Midbrain (tissue), 1 donor: ENCODE measurements around the gene CHN1.

Experiments
- DNase-seq: peaks from one replicate; lab custom pipeline; 2025; lab: John Stamatoyannopoulos, UW

CHN1 gene, protein sequence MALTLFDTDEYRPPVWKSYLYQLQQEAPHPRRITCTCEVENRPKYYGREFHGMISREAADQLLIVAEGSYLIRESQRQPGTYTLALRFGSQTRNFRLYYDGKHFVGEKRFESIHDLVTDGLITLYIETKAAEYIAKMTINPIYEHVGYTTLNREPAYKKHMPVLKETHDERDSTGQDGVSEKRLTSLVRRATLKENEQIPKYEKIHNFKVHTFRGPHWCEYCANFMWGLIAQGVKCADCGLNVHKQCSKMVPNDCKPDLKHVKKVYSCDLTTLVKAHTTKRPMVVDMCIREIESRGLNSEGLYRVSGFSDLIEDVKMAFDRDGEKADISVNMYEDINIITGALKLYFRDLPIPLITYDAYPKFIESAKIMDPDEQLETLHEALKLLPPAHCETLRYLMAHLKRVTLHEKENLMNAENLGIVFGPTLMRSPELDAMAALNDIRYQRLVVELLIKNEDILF

DNA sequence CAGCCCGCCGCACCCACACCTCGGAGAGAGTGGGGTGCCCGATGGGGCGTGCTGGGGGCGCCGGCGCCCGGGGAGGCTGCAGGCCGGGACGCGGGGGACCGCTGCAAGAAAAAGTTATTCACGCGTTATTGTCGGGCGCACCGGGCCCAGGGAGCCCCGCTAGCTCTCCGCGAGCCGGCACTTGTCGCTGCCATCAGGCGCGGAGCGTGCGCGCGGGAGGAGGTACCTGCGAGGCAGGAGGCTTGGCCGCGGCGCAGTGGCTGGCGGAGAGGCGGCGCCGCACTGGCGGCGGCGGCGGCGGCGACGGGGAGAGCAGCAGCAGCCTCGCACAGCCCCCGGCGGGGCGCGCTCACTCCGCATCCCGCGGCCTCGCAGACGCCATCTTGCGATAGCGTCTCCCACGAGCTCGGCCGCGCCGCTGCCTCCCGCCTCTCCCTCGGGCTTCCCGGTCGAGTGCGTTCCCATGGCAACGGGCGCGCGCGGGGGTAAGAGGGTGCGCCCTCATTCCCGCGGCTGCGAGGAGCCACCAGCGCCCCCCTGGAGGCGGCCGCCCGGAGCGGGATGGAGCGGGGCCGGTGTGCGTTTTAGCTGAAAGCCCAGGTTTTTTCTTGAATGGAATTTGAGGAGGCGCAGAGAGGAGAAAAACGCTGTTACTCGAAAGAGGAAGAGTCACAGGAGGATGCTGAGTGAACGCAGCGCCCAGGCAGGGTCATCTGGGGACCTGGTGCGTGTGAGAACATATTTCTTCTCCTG, at the start of gene CHN1:
CHN1 (minus strand) TSS at position 402 of the 753 bp plus-strand sequence. CDS start 469 bp downstream, outside the sequence.
- DNase-seq: peak; percentile 89

DNA sequence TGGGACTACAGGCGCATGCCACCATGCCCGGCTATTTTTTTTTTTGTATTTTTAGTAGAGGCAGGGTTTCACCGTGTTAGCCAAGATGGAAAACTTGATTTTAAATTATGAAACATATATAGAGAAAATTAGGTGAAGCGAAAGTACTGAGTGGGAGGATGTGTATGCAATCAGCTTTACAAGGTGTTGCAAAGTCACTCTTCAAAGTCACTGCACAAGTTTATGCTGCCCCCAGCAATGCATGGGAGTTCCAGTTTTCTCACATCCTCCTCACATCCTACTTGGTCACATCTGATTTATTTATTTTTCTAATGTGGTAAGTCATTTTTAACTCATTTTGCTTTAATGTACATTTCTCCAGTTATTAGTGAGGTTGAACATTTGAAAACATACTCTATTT, 49.2 kb upstream of the CHN1 start:
- DNase-seq: no peak

DNA sequence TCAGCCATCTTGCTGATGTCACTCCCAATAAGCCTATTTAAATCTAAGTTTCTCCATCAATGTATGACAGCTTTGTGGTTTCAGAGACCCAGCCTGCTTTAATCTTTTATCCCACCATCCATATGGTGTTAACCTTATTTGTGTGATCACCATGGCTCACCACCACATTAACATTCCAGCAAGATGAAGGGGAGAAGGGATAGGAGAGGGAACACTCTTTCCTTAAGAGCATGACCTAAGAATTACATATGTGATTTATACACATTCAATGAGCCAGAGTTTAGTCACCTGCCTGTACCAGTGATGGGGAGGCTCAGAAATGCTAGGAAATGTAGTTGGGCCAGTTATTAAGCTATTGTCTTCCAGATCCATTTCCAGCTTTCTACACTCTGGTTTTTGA, 44.5 kb upstream of the CHN1 start:
- no peak for DNase-seq

DNA sequence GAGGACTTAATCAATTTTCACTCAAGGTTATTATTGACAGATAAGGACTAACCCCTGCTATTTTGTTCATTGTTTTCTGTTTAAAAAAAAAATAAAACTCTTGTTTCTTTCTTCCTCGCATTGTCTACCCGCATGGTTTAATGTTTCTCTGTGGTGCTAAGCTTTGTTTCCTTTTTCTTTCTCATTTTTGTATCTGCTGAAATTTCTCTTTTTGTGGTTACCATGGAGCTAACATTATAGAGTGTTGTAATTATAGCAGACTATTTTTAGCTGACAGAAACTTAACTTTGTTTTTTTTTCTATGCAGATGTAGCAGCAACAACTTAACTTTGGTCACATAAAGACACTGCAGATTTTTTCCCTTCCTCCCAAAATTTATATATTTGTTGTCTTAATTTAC, 43.1 kb upstream of the CHN1 start:
- DNase-seq: no peak

DNA sequence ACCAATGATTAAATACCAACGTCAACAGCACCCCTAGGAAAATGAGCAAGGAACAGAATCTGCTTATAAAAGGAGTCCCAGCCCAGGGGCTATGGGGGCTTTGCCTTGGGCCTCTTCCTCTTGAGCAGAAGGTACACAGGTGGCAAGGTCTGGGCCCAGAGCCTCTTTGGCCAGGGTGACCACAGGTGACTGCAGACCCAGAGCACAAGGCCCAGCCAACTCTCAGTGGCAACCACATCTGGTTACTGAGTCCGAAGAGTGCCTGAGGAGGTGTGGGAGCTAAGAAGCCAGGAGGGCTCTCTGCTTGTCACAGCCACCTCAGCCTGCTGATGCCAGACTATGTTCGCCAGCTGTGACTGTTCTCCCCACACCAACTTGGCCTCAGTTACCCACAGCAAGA, 34.3 kb upstream of the CHN1 start:
- no peak for DNase-seq

DNA sequence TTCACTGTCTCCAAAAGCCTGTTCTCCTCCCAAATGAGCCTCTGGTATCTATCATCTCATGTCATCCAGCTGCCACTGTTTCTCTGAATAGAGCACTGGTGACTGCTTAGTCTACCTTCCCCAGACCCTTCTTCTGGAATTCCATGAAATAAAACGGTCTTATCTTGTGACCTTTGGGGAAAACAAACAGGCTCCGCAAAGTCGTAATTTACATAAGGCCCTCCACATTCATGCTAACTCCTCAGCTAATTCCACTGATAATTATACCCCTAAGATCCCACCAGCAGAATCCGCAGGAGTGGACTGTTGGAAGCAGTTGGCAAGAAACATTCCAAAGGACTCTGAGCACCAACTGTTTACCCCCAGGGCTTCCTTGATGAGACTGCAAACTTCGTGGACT, 33.9 kb upstream of the CHN1 start:
- DNase-seq: no peak

DNA sequence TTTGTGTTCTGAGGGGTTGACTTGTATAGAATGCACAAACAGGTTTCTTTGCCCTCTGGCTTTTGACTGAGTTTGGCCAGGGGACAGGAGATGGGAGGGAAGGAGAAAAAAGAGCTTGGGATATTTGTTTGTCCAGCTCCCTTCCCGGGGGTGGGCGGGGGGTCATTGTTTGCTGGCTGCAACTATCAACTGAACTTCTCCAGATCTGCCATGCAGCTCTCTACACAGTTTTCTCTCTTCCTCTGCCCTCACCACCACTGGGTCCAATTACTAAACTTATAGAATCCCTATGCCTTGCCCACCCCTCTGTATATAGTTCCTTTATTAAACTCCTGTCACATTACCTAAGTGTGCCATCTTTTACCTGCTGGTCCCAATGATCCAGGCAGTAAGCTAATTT, 32.8 kb upstream of the CHN1 start:
- DNase-seq: no peak

DNA sequence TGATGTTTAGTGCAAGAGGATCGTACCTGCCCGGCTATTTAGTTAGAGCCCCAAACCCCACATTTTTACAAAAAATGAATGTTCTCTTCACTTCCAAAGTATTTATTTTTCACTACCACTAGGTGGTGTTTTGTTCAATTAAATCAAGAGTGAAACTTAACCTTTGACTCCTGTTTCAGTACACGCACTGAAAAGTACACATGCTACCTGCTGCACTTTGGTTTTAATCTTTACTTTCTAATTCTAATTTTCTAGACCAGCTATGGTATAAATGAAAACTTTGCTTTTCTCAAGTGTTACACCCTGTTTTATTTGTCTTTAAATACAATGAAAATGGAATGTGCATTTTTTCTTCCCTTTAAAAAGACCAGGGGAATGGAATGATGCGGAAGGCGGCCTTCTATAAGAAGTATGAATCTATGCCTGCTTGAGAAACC, 31.4 kb upstream of the CHN1 start:
- peak; percentile 11 for DNase-seq

DNA sequence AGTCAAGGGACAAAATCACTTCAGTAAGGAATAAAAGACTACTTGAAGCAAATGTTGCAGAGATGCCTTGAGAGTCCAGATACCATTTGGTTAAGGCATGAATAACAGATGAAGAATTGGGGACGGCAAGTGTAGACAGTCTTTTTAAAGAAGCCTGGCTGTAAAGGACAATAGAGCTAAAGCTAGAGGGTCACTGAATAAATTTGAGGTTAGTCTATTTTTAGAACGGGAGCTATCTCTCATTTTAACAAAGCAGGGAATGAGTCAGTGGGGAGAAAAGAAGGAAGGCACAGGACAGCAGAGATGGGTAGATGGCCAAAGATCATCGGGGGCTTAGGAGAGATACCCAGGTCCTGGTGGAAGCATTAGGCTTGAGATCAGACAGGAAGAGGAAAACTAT, 30.6 kb upstream of the CHN1 start:
- DNase-seq: no peak

DNA sequence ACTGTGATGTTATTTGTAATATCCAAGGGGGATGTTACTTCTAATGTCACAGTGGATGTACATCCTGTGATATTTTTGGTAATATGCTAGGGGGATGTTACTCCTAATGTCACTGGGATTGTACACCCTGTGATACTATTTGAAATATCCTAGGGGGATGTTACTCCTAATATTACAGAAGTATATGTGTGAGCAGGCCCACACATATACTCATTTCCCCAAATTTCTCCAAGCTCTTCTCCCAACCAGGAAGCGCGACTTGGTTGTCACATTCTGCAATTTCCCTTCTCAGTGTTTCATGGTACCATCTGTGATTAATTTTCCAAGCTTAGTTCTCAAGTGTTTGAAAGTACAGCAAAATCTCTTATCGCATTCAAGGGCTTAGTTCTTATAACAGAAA, 29.5 kb upstream of the CHN1 start:
- no peak for DNase-seq

DNA sequence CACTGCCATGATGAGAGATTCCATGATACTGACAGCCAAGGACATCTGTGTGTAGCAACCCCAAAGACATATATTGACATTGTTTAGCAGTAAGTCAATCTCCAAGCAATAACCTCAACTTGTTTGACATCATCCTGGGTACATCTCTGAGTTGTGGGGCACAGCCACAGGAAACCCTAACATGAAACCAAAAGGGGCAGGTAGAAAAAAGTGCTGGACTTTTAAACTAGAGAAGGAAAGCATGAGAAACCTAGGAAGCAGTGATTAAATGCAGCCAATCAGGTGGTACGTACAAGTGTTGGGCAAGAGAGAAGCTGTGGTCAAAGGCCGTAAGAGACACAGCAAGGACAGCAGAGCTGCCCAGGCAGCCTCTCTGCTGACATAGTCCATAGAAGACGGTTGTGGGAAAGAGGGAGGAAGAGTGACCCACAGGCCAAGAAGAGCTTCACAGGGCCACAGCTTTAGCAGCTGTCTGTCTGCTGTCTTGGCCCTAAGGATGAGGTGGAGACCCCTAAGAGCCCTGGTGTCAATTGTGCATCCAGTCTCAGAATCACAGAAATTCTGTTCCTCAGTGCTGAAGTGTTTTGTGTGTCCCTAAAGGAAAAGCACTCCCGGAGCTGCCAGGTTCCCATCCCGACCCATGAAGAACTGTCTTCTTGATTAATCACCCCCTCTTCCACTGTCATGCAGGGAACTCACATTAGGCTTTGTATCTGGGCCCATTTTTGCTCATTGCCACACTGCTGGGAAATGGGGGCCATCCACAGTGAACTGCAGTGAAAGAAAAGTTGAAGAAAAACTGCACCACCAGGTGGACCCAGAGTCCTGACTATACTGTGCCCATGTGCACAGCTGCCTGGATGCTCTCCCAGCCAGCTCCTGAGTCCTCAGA, 25.4 kb upstream of the CHN1 start:
- DNase-seq: no peak

DNA sequence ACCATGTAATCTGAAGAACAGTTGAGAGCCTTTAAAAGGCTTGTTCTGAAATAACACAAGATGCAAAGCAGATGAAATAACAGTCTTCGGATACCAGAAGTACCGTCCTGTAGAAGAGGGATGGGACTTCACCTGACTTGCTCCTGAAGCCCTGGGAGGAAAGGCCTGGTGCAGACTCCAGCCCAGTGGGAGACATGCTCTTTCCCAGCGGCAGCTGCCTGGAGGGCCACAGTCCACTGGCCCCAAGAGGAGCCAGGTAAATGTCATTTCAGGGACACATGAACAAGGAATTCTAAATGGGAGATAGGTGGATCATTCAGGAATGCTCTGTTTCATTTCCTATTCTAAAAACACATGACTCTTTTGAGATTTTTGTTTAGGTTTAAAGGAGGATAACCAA, 22.6 kb upstream of the CHN1 start:
- DNase-seq: no peak

DNA sequence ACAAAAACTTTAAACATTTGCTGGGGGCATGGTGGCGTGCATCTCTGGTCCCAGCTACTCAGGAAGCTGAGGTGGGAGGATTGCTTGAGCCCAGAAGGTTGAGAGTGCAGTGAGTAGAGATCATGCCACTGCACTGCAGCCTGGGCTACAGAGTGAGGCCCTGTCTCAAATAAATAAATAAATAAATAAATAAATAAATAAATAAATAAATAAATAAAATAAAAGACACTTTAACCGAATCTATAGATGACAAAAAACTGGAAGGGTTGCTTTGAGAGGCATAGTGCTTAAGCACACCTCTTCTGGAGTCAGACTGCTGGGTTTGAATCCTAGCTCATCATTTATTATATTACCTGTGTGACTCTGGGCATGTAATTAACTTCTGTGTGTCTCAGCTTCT, 21.2 kb upstream of the CHN1 start:
- no peak for DNase-seq

DNA sequence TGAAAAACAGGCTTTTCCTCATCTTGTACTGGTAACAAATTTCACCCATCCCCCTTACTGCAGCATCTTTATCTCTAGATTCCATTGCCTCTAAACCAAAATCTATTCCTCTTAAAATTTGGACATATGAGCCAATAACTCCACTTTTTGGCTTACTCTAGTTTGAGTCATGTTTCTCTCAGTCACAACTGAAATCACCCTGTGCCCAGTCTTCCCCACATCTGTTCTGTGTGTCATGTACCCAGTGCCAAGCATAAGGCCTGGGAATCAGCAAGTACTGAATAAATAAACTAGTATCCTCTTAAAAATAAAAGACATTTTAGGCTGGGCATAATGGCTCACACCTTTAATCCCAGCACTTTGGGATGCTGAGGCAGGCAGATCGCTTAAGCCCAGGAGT, 20.8 kb upstream of the CHN1 start:
- no peak for DNase-seq

DNA sequence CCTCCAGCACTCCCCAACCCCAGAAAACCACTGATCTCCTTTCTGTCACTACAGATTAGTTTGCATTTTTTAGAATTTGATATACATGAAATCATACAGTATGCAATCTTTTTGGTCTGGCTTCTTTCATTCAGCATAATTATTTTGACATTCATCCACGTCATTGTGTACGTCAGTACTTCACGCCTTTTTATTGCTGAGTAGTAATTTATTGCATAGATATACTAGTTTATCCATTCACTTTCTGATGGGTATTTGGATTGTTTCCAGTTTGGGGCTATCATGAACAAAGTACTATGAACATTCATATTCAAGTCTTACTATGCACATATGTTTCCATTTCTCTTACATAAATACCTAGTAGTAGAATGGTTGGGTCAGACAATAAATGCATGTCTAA, 20.1 kb upstream of the CHN1 start:
- no peak for DNase-seq

DNA sequence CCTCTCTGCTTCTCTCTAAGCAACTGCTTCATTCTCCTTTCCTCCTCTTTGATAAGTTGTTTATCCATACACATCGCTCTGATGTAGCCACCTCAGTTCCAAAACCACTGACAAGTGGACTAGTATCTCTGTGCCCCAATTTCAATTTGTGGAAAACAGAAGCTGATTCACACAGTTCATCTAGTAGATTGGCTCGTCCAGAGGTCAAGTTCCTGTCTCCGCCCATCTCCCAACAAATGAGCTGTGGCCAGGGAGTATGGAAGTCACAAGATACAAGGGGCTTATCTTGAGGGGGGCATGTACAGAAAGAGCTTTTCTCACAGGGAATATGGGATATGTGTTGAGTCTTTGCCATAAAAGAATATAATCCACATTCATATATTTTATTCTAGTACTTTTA, 17.7 kb upstream of the CHN1 start:
- no peak for DNase-seq

DNA sequence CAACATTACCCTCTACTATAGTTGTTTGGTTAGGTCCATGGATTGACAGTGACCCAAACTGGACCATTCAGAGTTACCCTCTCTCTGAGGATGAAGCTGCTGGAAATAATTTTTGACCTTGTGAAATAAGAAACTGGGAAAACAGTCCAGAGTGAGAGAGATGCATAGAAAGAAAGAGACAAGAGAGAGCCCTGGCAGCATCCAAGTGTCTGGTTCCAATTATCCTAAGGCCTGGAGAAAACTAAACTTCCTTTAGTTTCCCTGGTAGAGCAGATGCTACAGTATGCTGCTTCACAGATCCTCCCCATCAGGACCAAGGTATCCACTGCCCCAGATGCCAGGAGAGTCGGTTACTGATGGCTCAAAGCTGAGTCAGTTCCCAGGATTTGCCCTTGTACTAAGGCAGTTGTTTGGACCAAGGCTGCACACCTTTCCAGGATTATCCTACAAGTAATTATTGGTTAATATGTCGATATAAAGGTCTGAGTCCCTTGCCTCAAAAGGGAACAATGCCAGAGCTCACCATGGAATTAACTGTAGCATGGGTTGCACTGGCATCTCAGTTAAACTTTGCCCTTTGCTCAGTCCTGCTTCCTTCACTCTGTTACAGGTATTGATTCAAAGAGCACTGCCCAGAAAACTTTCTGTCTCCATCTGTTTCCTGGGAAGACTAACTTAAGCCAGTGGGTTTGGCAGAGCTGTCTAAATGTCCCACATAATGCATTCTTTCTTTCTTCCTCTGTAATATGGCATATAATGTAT, 14.6 kb upstream of the CHN1 start:
- DNase-seq: no peak

DNA sequence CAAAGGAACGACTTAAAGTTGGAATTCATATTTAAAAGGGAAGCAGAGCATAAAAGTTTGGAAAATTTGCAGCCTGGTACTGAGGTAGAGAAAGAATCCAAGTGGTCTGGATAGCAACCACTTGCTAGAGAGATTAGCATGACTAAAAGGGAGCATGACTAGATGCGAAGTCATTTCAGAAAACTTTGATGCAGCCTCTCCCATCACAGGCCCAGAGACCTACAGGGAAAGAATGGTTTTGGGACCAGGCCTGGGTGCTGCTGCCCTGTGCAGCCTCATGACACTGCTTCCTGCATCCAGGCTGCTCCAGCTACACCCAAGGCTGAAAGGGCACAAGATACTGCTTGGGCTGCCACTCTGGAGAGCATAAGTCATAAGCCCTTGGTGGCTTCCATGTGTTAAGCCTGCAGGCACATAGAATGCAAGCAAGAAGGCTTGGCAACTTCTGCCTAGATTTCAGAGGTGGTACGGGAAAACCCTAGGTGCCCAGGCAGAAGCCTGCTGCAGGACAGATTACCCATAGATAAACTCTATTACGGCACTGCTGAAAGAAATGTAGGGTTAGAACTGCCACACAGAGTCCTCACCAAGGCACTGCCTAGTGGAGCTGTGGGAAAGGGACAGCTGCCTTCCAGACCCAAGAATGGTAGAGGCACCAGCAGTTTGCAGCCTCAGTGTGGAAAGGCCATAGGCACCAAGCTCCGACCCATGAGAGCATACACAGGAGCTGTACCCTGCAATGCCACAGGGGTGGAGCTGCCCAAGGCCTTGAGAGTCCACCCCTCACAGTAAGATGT, 12.6 kb upstream of the CHN1 start:
- DNase-seq: no peak

DNA sequence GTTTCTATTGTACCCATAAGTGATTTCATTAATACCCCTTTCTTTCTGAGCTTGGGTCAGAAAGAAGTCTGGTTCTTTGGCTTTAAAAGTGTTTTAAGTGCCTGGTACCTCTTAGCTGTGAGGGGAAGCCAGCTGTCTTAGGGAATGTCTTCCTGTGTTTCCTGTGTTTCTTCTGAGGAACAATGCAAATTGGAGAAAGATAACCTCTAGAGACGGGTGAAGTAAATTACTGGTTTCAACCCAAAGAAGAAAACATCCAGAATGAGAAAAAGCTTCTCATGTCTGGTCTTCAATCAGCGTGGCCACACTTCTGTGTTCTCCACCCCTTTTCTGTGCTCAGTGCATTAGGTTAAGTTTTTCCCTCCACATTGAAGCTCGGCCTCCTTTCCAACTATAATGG, 10.2 kb upstream of the CHN1 start:
- DNase-seq: no peak

DNA sequence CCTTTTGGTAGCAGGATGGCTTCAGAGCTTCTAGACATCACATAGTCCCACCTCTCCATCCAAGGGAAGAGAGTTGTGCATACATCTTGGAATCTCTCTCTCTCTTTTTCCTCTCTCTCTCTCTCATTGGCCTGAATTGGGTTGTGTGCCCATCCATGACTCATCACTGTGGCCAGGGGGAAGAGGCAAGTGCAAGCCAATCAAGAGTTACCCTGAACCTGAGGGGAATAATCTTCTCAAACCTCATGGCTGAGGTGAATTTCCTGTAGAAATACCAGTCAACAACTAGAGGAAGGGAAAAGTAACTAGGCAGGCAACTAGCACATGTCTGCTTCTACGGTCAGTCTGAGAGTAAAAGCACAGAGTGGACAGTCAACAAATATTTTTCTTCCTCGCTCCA, 7.3 kb upstream of the CHN1 start:
- no peak for DNase-seq

DNA sequence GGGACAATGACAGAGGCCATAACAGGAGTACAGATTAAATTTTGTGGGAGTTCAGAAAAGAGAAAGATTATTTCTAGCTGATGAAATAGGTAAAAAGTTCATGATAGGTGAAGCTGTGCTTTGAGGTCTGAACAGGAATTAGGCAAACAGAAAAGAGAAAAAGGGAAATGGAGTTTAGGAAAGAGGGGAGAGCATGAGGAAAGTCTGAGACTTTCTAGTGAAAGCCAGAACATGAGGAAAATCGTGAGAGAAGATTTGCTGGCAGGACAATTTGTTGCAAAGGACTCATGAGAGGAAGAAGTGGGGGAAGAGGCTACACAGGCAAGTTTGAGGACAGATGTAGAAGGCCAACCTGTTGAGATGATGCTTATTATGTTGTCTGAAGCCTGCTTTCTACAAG, 6.3 kb upstream of the CHN1 start:
- DNase-seq: no peak
